ENCODE results near the gene OR5B21.

OR5B21 gene

DNA sequence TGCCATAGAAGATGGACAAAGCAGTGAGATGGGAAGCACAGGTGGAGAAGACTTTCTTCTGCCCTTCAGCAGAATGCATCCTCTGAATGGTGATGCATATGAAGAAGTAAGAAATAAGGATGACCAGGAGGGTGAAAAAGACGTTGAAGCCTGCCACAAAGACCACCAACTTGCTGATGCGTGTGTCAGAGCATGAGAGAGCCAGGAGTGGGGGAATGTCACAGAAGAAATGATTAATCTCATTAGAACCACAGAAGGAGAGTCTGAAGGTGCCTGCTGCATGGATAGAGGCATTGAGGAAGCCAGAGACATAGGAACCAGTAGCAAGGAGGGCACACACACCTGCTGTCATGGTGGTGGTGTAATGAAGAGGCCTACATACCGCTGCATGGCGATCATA lies 550 bp downstream of the OR5B21 start:
- Histone ChIP-seq H3K4me1 (ENCODE audit: control extremely low read depth in 1 of 4, control insufficient read depth in 4 of 4, insufficient read depth in 4 of 4, low read length in 3 of 4) (no peaks in the 10 kb centered on the region), H3K36me3 (ENCODE audit: control insufficient read depth in 4 of 4, insufficient read depth in 4 of 4, low read length in 3 of 4) (no peaks in the 10 kb centered on the region), H3K9me3 (ENCODE audit: control extremely low read depth in 1 of 5, control insufficient read depth in 4 of 5, insufficient read depth in 2 of 5, low read depth in 1 of 5, low read length in 4 of 5) (no peaks in the 10 kb centered on the region), H3K4me3 (ENCODE audit: control insufficient read depth in 1 of 7, extremely low read depth in 1 of 7, insufficient read depth in 4 of 7, low read depth in 2 of 7, low read length in 6 of 7) (no peak overlapping the region), H3K27ac (ENCODE audit: insufficient read depth in 1 of 2, low read depth in 1 of 2, low read length in 2 of 2, poor library complexity in 1 of 2, severe bottlenecking in 2 of 2) (no peak overlapping the region), H3K27me3 (replicated peaks in 2 of 5; ENCODE audit: control insufficient read depth in 4 of 5, insufficient read depth in 5 of 5, low read length in 4 of 5) (no peaks in the 10 kb centered on the region)
- DNase-seq: no peak
- ChIA-PET POLR2A (no interaction called here), CTCF (no interaction called here)
- WGBS (ENCODE audit: insufficient coverage): 98% methylated on average over 4 of the region's 4 CpGs

GRCh38 chr11:58506935-58507334 lies 970 bp downstream of the OR5B21 start:
- DNase-seq: no peak
- WGBS (ENCODE audit: insufficient coverage): 100% methylated on average over 1 of the region's 5 CpGs
- H3K4me3 ChIP-seq (ENCODE audit: control insufficient read depth in 1 of 7, extremely low read depth in 1 of 7, insufficient read depth in 4 of 7, low read depth in 2 of 7, low read length in 6 of 7): no peak overlapping the region
- H3K27ac ChIP-seq (ENCODE audit: insufficient read depth in 1 of 2, low read depth in 1 of 2, low read length in 2 of 2, poor library complexity in 1 of 2, severe bottlenecking in 2 of 2): no peak overlapping the region
- H3K27me3 ChIP-seq (replicated peaks in 2 of 5; ENCODE audit: control insufficient read depth in 4 of 5, insufficient read depth in 5 of 5, low read length in 4 of 5): no peaks in the 10 kb centered on the region
- no peaks in the 10 kb centered on the region for H3K9me3 ChIP-seq (ENCODE audit: control extremely low read depth in 1 of 5, control insufficient read depth in 4 of 5, insufficient read depth in 2 of 5, low read depth in 1 of 5, low read length in 4 of 5)
- H3K36me3 ChIP-seq (ENCODE audit: control insufficient read depth in 4 of 4, insufficient read depth in 4 of 4, low read length in 3 of 4): no peaks in the 10 kb centered on the region
- ChIA-PET POLR2A (no interaction called here), CTCF (no interaction called here)
- H3K4me1 ChIP-seq (ENCODE audit: control extremely low read depth in 1 of 4, control insufficient read depth in 4 of 4, insufficient read depth in 4 of 4, low read length in 3 of 4): no peaks in the 10 kb centered on the region

- CTCF ChIA-PET: no interaction called here
Measured at GRCh38 chr11:58505849-58506248, 2.1 kb downstream of the OR5B21 start.

GRCh38 chr11:58504232-58504631 lies 3.7 kb downstream of the OR5B21 start:
- WGBS (ENCODE audit: insufficient coverage): 96% methylated on average over 6 of the region's 6 CpGs
- H3K9me3 ChIP-seq (ENCODE audit: control extremely low read depth in 1 of 5, control insufficient read depth in 4 of 5, insufficient read depth in 2 of 5, low read depth in 1 of 5, low read length in 4 of 5): no peaks in the 10 kb centered on the region
- peaks cover 0 to 1% (median 0%) of the 10 kb centered on the region in 4 experiments for H3K4me1 ChIP-seq (ENCODE audit: control extremely low read depth in 1 of 4, control insufficient read depth in 4 of 4, insufficient read depth in 4 of 4, low read length in 3 of 4)
- H3K4me3 ChIP-seq (ENCODE audit: control insufficient read depth in 1 of 7, extremely low read depth in 1 of 7, insufficient read depth in 4 of 7, low read depth in 2 of 7, low read length in 6 of 7): no peak overlapping the region
- no peak overlapping the region for H3K27ac ChIP-seq (ENCODE audit: insufficient read depth in 1 of 2, low read depth in 1 of 2, low read length in 2 of 2, poor library complexity in 1 of 2, severe bottlenecking in 2 of 2)
- H3K36me3 ChIP-seq (ENCODE audit: control insufficient read depth in 4 of 4, insufficient read depth in 4 of 4, low read length in 3 of 4): no peaks in the 10 kb centered on the region
- no peaks in the 10 kb centered on the region for H3K27me3 ChIP-seq (replicated peaks in 2 of 5; ENCODE audit: control insufficient read depth in 4 of 5, insufficient read depth in 5 of 5, low read length in 4 of 5)
- DNase-seq: no peak
- CTCF ChIA-PET: no interaction called here
- POLR2A ChIA-PET: no interaction called here

More at GRCh38 chr11:58505849-58506248, 2.1 kb downstream of the OR5B21 start:
- H3K27me3 ChIP-seq (replicated peaks in 2 of 5; ENCODE audit: control insufficient read depth in 4 of 5, insufficient read depth in 5 of 5, low read length in 4 of 5): no peaks in the 10 kb centered on the region
- no peaks in the 10 kb centered on the region for H3K4me1 ChIP-seq (ENCODE audit: control extremely low read depth in 1 of 4, control insufficient read depth in 4 of 4, insufficient read depth in 4 of 4, low read length in 3 of 4)
- no peaks in the 10 kb centered on the region for H3K9me3 ChIP-seq (ENCODE audit: control extremely low read depth in 1 of 5, control insufficient read depth in 4 of 5, insufficient read depth in 2 of 5, low read depth in 1 of 5, low read length in 4 of 5)
- POLR2A ChIA-PET: no interaction called here
- H3K27ac ChIP-seq (ENCODE audit: insufficient read depth in 1 of 2, low read depth in 1 of 2, low read length in 2 of 2, poor library complexity in 1 of 2, severe bottlenecking in 2 of 2): no peak overlapping the region
- DNase-seq: no peak
- WGBS (ENCODE audit: insufficient coverage): no CpG with 5 or more reads among the region's 4 CpGs
- no peak overlapping the region for H3K4me3 ChIP-seq (ENCODE audit: control insufficient read depth in 1 of 7, extremely low read depth in 1 of 7, insufficient read depth in 4 of 7, low read depth in 2 of 7, low read length in 6 of 7)
- H3K36me3 ChIP-seq (ENCODE audit: control insufficient read depth in 4 of 4, insufficient read depth in 4 of 4, low read length in 3 of 4): no peaks in the 10 kb centered on the region

DNA sequence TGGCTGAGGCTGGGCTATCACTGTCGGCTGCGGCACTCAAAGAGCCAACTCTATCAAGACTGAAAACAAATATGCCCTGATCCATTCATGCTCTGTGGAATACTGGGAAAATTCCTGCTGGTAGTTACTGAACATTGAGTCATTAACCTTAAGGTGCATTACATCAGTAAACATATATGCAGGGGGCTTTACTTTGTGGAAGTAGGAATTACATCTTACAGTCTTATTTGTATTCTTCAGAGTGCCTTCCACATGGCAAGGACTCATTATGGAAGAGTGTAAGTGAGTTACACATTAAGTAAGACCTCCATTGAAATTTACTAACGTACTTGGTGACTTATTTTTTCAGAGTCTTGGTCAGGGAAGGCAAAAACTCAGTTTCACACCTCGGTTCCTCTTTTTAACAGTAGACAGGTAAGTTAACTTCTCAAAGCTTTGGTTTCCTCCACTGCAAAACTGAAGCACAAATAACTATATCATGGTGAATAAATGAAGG lies 4.5 kb downstream of the OR5B21 start:
- no peaks in the 10 kb centered on the region for H3K27me3 ChIP-seq (replicated peaks in 2 of 5; ENCODE audit: control insufficient read depth in 4 of 5, insufficient read depth in 5 of 5, low read length in 4 of 5)
- no peaks in the 10 kb centered on the region for H3K36me3 ChIP-seq (ENCODE audit: control insufficient read depth in 4 of 4, insufficient read depth in 4 of 4, low read length in 3 of 4)
- CTCF ChIA-PET: no interaction called here
- POLR2A ChIA-PET: no interaction called here
- H3K4me3 ChIP-seq (ENCODE audit: control insufficient read depth in 1 of 7, extremely low read depth in 1 of 7, insufficient read depth in 4 of 7, low read depth in 2 of 7, low read length in 6 of 7): no peak overlapping the region
- H3K27ac ChIP-seq (ENCODE audit: insufficient read depth in 1 of 2, low read depth in 1 of 2, low read length in 2 of 2, poor library complexity in 1 of 2, severe bottlenecking in 2 of 2): no peak overlapping the region
- no CpG with 5 or more reads among the region's 4 CpGs for WGBS (ENCODE audit: insufficient coverage)
- H3K9me3 ChIP-seq (ENCODE audit: control extremely low read depth in 1 of 5, control insufficient read depth in 4 of 5, insufficient read depth in 2 of 5, low read depth in 1 of 5, low read length in 4 of 5): no peaks in the 10 kb centered on the region
- H3K4me1 ChIP-seq (ENCODE audit: control extremely low read depth in 1 of 4, control insufficient read depth in 4 of 4, insufficient read depth in 4 of 4, low read length in 3 of 4): peaks cover 0 to 9% (median 3%) of the 10 kb centered on the region in 4 experiments
- DNase-seq: no peak

DNA sequence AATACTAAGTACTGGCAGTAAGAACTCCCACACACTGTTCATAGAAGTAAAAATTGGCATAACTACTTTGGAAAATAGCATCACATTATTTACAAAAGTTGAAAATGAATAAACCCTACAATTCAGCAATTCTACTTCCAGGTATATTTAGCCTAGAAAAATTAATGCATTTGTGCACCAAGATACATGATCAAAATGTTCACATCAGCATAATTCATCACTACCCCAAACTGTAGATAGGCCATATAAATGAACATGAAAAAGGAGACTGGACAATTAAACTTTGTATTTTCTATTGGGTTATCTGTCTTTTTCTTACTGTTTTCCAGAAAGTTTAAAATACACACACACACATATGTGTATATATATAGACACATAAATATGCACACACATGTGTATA lies 5.9 kb downstream of the OR5B21 start:
- ChIA-PET CTCF (no interaction called here), POLR2A (no interaction called here)
- Histone ChIP-seq H3K27ac (ENCODE audit: insufficient read depth in 1 of 2, low read depth in 1 of 2, low read length in 2 of 2, poor library complexity in 1 of 2, severe bottlenecking in 2 of 2) (no peak overlapping the region), H3K4me3 (ENCODE audit: control insufficient read depth in 1 of 7, extremely low read depth in 1 of 7, insufficient read depth in 4 of 7, low read depth in 2 of 7, low read length in 6 of 7) (no peak overlapping the region), H3K9me3 (ENCODE audit: control extremely low read depth in 1 of 5, control insufficient read depth in 4 of 5, insufficient read depth in 2 of 5, low read depth in 1 of 5, low read length in 4 of 5) (no peaks in the 10 kb centered on the region), H3K27me3 (replicated peaks in 2 of 5; ENCODE audit: control insufficient read depth in 4 of 5, insufficient read depth in 5 of 5, low read length in 4 of 5) (no peaks in the 10 kb centered on the region), H3K36me3 (ENCODE audit: control insufficient read depth in 4 of 4, insufficient read depth in 4 of 4, low read length in 3 of 4) (no peaks in the 10 kb centered on the region), H3K4me1 (ENCODE audit: control extremely low read depth in 1 of 4, control insufficient read depth in 4 of 4, insufficient read depth in 4 of 4, low read length in 3 of 4) (peaks cover 0 to 18% (median 9%) of the 10 kb centered on the region in 4 experiments)
- DNase-seq: no peak

DNA sequence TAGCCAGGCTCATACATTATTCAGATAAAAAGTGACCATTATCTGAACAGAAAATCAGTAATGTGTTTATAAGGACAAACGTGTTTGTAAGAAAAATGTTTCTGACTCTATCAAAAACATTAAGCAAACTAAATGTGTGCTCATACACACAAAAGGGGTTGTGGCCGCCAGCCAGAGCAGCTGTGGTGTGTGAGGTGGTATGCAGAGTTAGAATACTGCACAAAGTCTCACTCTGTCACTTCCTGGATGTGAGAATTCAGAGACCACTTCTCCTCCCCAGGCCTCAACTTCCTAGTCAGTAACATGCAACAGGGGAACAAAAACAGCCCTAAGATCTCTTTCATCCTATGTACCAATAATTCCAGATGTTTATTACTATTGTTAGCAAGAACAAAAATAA lies 9.4 kb downstream of the OR5B21 start:
- Histone ChIP-seq H3K4me3 (ENCODE audit: control insufficient read depth in 1 of 7, extremely low read depth in 1 of 7, insufficient read depth in 4 of 7, low read depth in 2 of 7, low read length in 6 of 7) (no peak overlapping the region), H3K4me1 (ENCODE audit: control extremely low read depth in 1 of 4, control insufficient read depth in 4 of 4, insufficient read depth in 4 of 4, low read length in 3 of 4) (peaks cover 0 to 18% (median 9%) of the 10 kb centered on the region in 4 experiments), H3K9me3 (ENCODE audit: control extremely low read depth in 1 of 5, control insufficient read depth in 4 of 5, insufficient read depth in 2 of 5, low read depth in 1 of 5, low read length in 4 of 5) (no peaks in the 10 kb centered on the region), H3K36me3 (ENCODE audit: control insufficient read depth in 4 of 4, insufficient read depth in 4 of 4, low read length in 3 of 4) (no peaks in the 10 kb centered on the region), H3K27ac (ENCODE audit: insufficient read depth in 1 of 2, low read depth in 1 of 2, low read length in 2 of 2, poor library complexity in 1 of 2, severe bottlenecking in 2 of 2) (no peak overlapping the region), H3K27me3 (replicated peaks in 2 of 5; ENCODE audit: control insufficient read depth in 4 of 5, insufficient read depth in 5 of 5, low read length in 4 of 5) (no peaks in the 10 kb centered on the region)
- peak in 2 of 3 donors; percentile 52 to 62 for DNase-seq
- WGBS (ENCODE audit: insufficient coverage): no CpG with 5 or more reads among the region's 2 CpGs
- ChIA-PET POLR2A (no interaction called here), CTCF (interaction anchor here (1.0 kb wide), 1 partner anchor 14 kb away, joined by 3 read pairs; no protein-coding TSS in a partner anchor)
